GM23338 (cell line): ENCODE measurements around the gene ARHGEF40. TPM values are rescaled to one million over a fixed set of nuclear protein-coding genes. Genes with fewer than 3 reads are reported as not detected.

Source experiments
- ATAC-seq: fragments of 200-7000 bp; cut with Tn5 transposase; 3 replicates; pipeline ENCODE4 v1.9.1; 2020
- DNase-seq: peaks from one replicate; pipeline ENCODE4 v3.0.0-alpha.2; 2015; ENCODE audit warnings: low spot score
- H2AFZ ChIP-seq: fragments of 200-600 bp; sonication (generic); 2 replicates; pipeline ENCODE4 v1.8.0; 2016; ENCODE audit warnings: antibody characterized with exemption, mild to moderate bottlenecking, moderate library complexity
- H3F3A ChIP-seq: fragments of 200-600 bp; sonication (generic); replicated peaks from 2 replicates; pipeline ENCODE4 v1.8.0; 2017; ENCODE audit warnings: antibody characterized with exemption, mixed run types, low read depth
- H3K27ac ChIP-seq: fragments of 200-600 bp; sonication (generic); 2 replicates; pipeline ENCODE4 v1.6.1; 2016; ENCODE audit warnings: low read depth
- H3K27me3 ChIP-seq: fragments of 200-600 bp; sonication (generic); 2 replicates; pipeline ENCODE4 v1.8.0; 2016; ENCODE audit warnings: mild to moderate bottlenecking, mixed run types, moderate library complexity; ENCODE audit not compliant: insufficient read depth
- H3K36me3 ChIP-seq: fragments of 200-600 bp; sonication (generic); 2 replicates; pipeline ENCODE4 v1.8.0; 2016; ENCODE audit warnings: mild to moderate bottlenecking; ENCODE audit not compliant: insufficient read depth
- H3K4me1 ChIP-seq: fragments of 200-600 bp; sonication (generic); 2 replicates; pipeline ENCODE4 v1.8.0; 2016; ENCODE audit warnings: mild to moderate bottlenecking, moderate library complexity; ENCODE audit not compliant: insufficient read depth
- H3K4me2 ChIP-seq: fragments of 200-600 bp; sonication (generic); 2 replicates; pipeline ENCODE4 v1.7.1; 2017; ENCODE audit warnings: mixed run types
- H3K4me3 ChIP-seq: fragments of 200-600 bp; sonication (generic); 2 replicates; pipeline ENCODE4 v1.6.1; 2016; ENCODE audit warnings: mixed run types
- H3K79me2 ChIP-seq: fragments of 200-600 bp; sonication (generic); replicated peaks from 2 replicates; pipeline ENCODE4 v1.8.0; 2017; ENCODE audit warnings: mild to moderate bottlenecking; ENCODE audit not compliant: insufficient read depth
- H3K9me2 ChIP-seq: fragments of 200-600 bp; sonication (generic); 2 replicates; pipeline ENCODE4 v1.8.0; 2017; ENCODE audit not compliant: insufficient read depth
- H4K20me1 ChIP-seq: fragments of 200-600 bp; sonication (generic); replicated peaks from 2 replicates; pipeline ENCODE4 v1.8.0; 2017; ENCODE audit warnings: mild to moderate bottlenecking; ENCODE audit not compliant: insufficient read depth
- H3K27ac Mint-ChIP-seq: 2 replicates; pipeline ENCODE4 v1.8.0; 2020; ENCODE audit warnings: inconsistent platforms, mild to moderate bottlenecking, moderate library complexity, mixed read lengths
- H3K27me3 Mint-ChIP-seq: 3 replicates; pipeline ENCODE4 v1.8.0; 2022; ENCODE audit warnings: low read depth, mild to moderate bottlenecking, moderate library complexity, mixed read lengths, inconsistent platforms; ENCODE audit not compliant: insufficient read depth, poor library complexity
- H3K36me3 Mint-ChIP-seq: 3 replicates; pipeline ENCODE4 v1.8.0; 2021; ENCODE audit warnings: low read depth, mild to moderate bottlenecking, inconsistent platforms, moderate library complexity, mixed read lengths
- H3K4me1 Mint-ChIP-seq: 3 replicates; pipeline ENCODE4 v1.8.0; 2020; ENCODE audit warnings: mild to moderate bottlenecking, inconsistent platforms, mixed read lengths
- H3K4me3 Mint-ChIP-seq: 3 replicates; pipeline ENCODE4 v1.8.0; 2021; ENCODE audit warnings: moderate library complexity, mild to moderate bottlenecking, inconsistent platforms, mixed read lengths
- H3K9me3 Mint-ChIP-seq: 3 replicates; pipeline ENCODE4 v1.8.0; 2020; ENCODE audit warnings: moderate library complexity, mild to moderate bottlenecking, inconsistent platforms, mixed read lengths
- CREB1 ChIP-seq: fragments of 250-450 bp; sonication (Bioruptor Pico); IDR thresholded peaks from 2 replicates; pipeline ENCODE4 v1.5.0; 2020; ENCODE audit warnings: low read depth, mild to moderate bottlenecking, moderate library complexity
- ETS1 ChIP-seq: IDR thresholded peaks from 2 replicates; pipeline ENCODE4 v1.6.1; 2016; ENCODE audit warnings: antibody characterized with exemption
- EZH2 ChIP-seq: fragments of 200-600 bp; sonication (generic); IDR thresholded peaks from one replicate; pipeline ENCODE4 v1.8.0; 2017; ENCODE audit warnings: antibody characterized with exemption, mild to moderate bottlenecking, low read depth; ENCODE audit not compliant: unreplicated experiment
- EZH2phosphoT487 ChIP-seq: fragments of 200-600 bp; sonication (generic); IDR thresholded peaks from one replicate; pipeline ENCODE4 v1.8.1; 2018; ENCODE audit warnings: antibody characterized with exemption; ENCODE audit not compliant: unreplicated experiment
- JUNB ChIP-seq: IDR thresholded peaks from one replicate; pipeline ENCODE4 v1.6.1; 2016; ENCODE audit warnings: antibody characterized with exemption; ENCODE audit not compliant: unreplicated experiment
- NANOG ChIP-seq: IDR thresholded peaks from 2 replicates; pipeline ENCODE4 v1.6.1; 2016; ENCODE audit warnings: antibody characterized with exemption, borderline replicate concordance
- ZNF331 ChIP-seq: fragments of 250-450 bp; sonication (Bioruptor Pico); IDR thresholded peaks from 2 replicates; pipeline ENCODE4 v1.5.0; 2020; ENCODE audit warnings: low read depth, mild to moderate bottlenecking, moderate library complexity
- ZNF462 ChIP-seq: fragments of 250-450 bp; sonication (Bioruptor Pico); IDR thresholded peaks from 2 replicates; pipeline ENCODE4 v1.5.0; 2020; ENCODE audit warnings: mild to moderate bottlenecking, moderate library complexity
- polyA plus RNA-seq: library from polyadenylated mRNA; unstranded; fragments of >200 nt; fragmentation: Nextera tagmentation; extraction: Ambion mirVana; gene quantifications from 2 replicates; pipeline ENCODE4 v1.2.1, GENCODE V29; 2016
- total RNA-seq: library from RNA; depleted of rRNA; stranded (reverse); fragments of >200 nt; shearing (Covaris generic); gene quantifications from 2 replicates; pipeline ENCODE4 v1.2.3, GENCODE V29; 2014
- TF ChIP-seq, protein P1 (sequence below), 2 experiments: fragments of 200-600 bp in 1 of 2; sonication (generic) in 1 of 2; conservative IDR thresholded peaks; 2 replicates each; pipeline versions ENCODE4 v1.5.1 to v1.6.1; 2016 to 2017; ENCODE audit warnings: antibody characterized with exemption in 2 of 2, low read depth in 2 of 2, mild to moderate bottlenecking in 2 of 2, moderate library complexity in 1 of 2
- TF ChIP-seq, protein P2 (sequence below): IDR thresholded peaks from one replicate; pipeline ENCODE4 v1.6.1; 2018; ENCODE audit warnings: antibody characterized with exemption; ENCODE audit not compliant: unreplicated experiment

Gene ARHGEF40
- total and polyA plus RNA-seq, 2 experiments from 2014 or later, result 17.7 to 44.6 TPM

DNA sequence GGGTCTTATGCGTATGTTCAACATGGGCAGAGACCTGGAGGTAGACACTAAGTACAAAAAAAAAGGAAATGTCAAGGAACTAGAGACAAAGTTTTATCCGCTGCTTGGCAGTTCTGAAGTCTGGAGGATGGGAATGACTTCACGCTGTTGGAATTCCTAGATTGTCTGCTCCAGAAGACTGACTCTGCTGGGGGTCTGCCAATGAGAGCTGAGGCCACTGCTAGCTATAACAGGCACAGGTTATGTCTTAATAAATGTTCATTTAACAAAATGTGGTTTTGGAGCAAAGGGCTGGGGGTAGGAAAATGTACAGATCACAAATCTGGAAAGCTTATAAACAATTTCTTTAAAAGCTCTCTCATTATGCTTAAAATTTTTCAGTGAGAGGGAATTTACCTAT, 6.6 kb upstream of the ARHGEF40 start:
- Histone ChIP-seq H4K20me1 (no peaks in the 10 kb centered on the region), H3K36me3 (no peaks in the 10 kb centered on the region), H3K27ac (no peak overlapping the region), H3K4me2 (no peak overlapping the region), H3K27me3 (peaks cover 19% of the 10 kb centered on the region), H3K4me1 (no peaks in the 10 kb centered on the region), H3K79me2 (no peaks in the 10 kb centered on the region), H2AFZ (no peak overlapping the region), H3K4me3 (no peak overlapping the region), H3K9me2 (no peaks in the 10 kb centered on the region), H3F3A (no peaks in the 10 kb centered on the region)
- TF ChIP-seq EZH2phosphoT487 (no peak), ETS1 (no peak), NANOG (no peak), CREB1 (CRISPR knock-in tag) (no peak), JUNB (no peak), ZNF462 (no peak), EZH2 (no peak), ZNF331 (CRISPR knock-in tag) (no peak)
- TF ChIP-seq, protein P1, sequence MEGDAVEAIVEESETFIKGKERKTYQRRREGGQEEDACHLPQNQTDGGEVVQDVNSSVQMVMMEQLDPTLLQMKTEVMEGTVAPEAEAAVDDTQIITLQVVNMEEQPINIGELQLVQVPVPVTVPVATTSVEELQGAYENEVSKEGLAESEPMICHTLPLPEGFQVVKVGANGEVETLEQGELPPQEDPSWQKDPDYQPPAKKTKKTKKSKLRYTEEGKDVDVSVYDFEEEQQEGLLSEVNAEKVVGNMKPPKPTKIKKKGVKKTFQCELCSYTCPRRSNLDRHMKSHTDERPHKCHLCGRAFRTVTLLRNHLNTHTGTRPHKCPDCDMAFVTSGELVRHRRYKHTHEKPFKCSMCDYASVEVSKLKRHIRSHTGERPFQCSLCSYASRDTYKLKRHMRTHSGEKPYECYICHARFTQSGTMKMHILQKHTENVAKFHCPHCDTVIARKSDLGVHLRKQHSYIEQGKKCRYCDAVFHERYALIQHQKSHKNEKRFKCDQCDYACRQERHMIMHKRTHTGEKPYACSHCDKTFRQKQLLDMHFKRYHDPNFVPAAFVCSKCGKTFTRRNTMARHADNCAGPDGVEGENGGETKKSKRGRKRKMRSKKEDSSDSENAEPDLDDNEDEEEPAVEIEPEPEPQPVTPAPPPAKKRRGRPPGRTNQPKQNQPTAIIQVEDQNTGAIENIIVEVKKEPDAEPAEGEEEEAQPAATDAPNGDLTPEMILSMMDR (conservative IDR thresholded peaks at IDR 0.05; ENCODE audit: low read depth in 2 of 2), result no peak
- TF ChIP-seq, protein P2, sequence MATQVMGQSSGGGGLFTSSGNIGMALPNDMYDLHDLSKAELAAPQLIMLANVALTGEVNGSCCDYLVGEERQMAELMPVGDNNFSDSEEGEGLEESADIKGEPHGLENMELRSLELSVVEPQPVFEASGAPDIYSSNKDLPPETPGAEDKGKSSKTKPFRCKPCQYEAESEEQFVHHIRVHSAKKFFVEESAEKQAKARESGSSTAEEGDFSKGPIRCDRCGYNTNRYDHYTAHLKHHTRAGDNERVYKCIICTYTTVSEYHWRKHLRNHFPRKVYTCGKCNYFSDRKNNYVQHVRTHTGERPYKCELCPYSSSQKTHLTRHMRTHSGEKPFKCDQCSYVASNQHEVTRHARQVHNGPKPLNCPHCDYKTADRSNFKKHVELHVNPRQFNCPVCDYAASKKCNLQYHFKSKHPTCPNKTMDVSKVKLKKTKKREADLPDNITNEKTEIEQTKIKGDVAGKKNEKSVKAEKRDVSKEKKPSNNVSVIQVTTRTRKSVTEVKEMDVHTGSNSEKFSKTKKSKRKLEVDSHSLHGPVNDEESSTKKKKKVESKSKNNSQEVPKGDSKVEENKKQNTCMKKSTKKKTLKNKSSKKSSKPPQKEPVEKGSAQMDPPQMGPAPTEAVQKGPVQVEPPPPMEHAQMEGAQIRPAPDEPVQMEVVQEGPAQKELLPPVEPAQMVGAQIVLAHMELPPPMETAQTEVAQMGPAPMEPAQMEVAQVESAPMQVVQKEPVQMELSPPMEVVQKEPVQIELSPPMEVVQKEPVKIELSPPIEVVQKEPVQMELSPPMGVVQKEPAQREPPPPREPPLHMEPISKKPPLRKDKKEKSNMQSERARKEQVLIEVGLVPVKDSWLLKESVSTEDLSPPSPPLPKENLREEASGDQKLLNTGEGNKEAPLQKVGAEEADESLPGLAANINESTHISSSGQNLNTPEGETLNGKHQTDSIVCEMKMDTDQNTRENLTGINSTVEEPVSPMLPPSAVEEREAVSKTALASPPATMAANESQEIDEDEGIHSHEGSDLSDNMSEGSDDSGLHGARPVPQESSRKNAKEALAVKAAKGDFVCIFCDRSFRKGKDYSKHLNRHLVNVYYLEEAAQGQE, result no peak
- Mint-ChIP-seq H3K4me1 (peaks cover 19% of the 10 kb centered on the region), H3K27me3 (peaks cover 6% of the 10 kb centered on the region), H3K9me3 (no peaks in the 10 kb centered on the region), H3K36me3 (no peaks in the 10 kb centered on the region), H3K4me3 (no peak overlapping the region), H3K27ac (peak overlapping the region; percentile 24; the same call in 1 of the 2 replicates)
- ATAC-seq, result no peak
- DNase-seq, result peak; percentile 23
